ENCODE results near the gene IFT25. TPM values are rescaled to one million over a fixed set of nuclear protein-coding genes. Genes with fewer than 3 reads are reported as not detected.

Gene IFT25
- total RNA-seq, 2 experiments from 2014 or later = 60.5 to 63.5 TPM

GRCh38 chr1:53895421-53895820 lies 50.1 kb downstream of the IFT25 start:
- no peak overlapping the region for H3K4me3 Mint-ChIP-seq
- ChIA-PET CTCF (interaction anchor here (1.0 kb wide), 1 partner anchor 16 kb away, joined by 3 read pairs; no protein-coding TSS in a partner anchor), POLR2A (no interaction called here)
- peaks cover 6% of the 10 kb centered on the region for H3K27me3 Mint-ChIP-seq
- TF ChIP-seq, protein P1, sequence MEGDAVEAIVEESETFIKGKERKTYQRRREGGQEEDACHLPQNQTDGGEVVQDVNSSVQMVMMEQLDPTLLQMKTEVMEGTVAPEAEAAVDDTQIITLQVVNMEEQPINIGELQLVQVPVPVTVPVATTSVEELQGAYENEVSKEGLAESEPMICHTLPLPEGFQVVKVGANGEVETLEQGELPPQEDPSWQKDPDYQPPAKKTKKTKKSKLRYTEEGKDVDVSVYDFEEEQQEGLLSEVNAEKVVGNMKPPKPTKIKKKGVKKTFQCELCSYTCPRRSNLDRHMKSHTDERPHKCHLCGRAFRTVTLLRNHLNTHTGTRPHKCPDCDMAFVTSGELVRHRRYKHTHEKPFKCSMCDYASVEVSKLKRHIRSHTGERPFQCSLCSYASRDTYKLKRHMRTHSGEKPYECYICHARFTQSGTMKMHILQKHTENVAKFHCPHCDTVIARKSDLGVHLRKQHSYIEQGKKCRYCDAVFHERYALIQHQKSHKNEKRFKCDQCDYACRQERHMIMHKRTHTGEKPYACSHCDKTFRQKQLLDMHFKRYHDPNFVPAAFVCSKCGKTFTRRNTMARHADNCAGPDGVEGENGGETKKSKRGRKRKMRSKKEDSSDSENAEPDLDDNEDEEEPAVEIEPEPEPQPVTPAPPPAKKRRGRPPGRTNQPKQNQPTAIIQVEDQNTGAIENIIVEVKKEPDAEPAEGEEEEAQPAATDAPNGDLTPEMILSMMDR (IDR thresholded peaks at IDR 0.05) = no peak
- H3K27ac Mint-ChIP-seq = no peak overlapping the region
- intact Hi-C loops (cut with micrococcal nuclease) = no loop called here
- no peaks in the 10 kb centered on the region for H3K9me3 Mint-ChIP-seq
- peaks cover 13% of the 10 kb centered on the region for H3K4me1 Mint-ChIP-seq (ENCODE audit: low read depth)
- no peak for DNase-seq
- no peak for ATAC-seq
- no peaks in the 10 kb centered on the region for H3K36me3 Mint-ChIP-seq (ENCODE audit: low read depth)

GRCh38 chr1:53894644-53895043 lies 50.9 kb downstream of the IFT25 start:
- POLR2A ChIA-PET = no interaction called here
- intact Hi-C loops (cut with micrococcal nuclease) = loop anchor here (5.0 kb wide), 1 partner anchor 48 kb away; no protein-coding TSS in a partner anchor
- H3K27ac Mint-ChIP-seq = no peak overlapping the region

DNA sequence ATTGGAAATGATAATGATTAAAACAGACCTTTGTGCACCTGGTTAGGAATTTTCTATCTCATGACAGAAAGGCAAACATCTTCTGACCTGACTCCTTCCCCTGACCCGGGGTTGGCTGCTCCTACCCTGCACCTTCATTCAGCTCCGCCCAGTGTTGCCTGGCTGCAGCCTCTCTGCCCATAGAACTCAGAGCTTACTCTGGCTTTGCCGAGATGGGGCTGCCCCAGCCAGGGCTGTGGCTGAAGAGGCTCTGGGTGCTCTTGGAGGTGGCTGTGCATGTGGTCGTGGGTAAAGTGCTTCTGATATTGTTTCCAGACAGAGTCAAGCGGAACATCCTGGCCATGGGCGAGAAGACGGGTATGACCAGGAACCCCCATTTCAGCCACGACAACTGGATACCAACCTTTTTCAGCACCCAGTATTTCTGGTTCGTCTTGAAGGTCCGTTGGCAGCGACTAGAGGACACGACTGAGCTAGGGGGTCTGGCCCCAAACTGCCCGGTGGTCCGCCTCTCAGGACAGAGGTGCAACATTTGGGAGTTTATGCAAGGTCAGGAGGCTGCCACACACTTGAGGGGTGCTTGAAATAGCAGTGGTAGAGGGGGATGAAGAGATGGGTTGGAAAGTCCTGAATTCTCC lies 51.4 kb downstream of the IFT25 start, which contains the start of gene DIO1:
TSS of gene DIO1 (plus strand) at position 189 of the 638 bp plus-strand sequence. CDS start at position 213, 24 bp downstream.
- POLR2A ChIA-PET = no interaction called here
- peak; percentile 42 for DNase-seq
- TF ChIP-seq, protein P1 (IDR thresholded peaks at IDR 0.05) = no peak
- Mint-ChIP-seq H3K27me3 (peaks cover 6% of the 10 kb centered on the region), H3K9me3 (no peaks in the 10 kb centered on the region), H3K4me1 (ENCODE audit: low read depth) (peaks cover 20% of the 10 kb centered on the region), H3K36me3 (ENCODE audit: low read depth) (no peaks in the 10 kb centered on the region), H3K4me3 (no peak within 1 kb of the TSS), H3K27ac (no peak within 1 kb of the TSS)
- ATAC-seq = no peak
- intact Hi-C loops (cut with micrococcal nuclease) = loop anchor here (5.0 kb wide), 1 partner anchor 48 kb away; no protein-coding TSS in a partner anchor
- CTCF ChIA-PET = interaction anchor here (1.3 kb wide), 2 partner anchors 25 to 52 kb away, joined by 3 read pairs; partner anchors contain the start of genes IFT25 and LRRC42

More at GRCh38 chr1:53894644-53895043, 50.9 kb downstream of the IFT25 start:
- TF ChIP-seq, protein P1 (IDR thresholded peaks at IDR 0.05) = no peak
- DNase-seq = no peak
- CTCF ChIA-PET = interaction anchor here (1.0 to 1.3 kb wide), 2 partner anchors 15 to 25 kb away, joined by 3 read pairs; no protein-coding TSS in a partner anchor
- peaks cover 6% of the 10 kb centered on the region for H3K27me3 Mint-ChIP-seq
- H3K9me3 Mint-ChIP-seq = no peaks in the 10 kb centered on the region
- ATAC-seq = no peak
- H3K4me1 Mint-ChIP-seq (ENCODE audit: low read depth) = peaks cover 16% of the 10 kb centered on the region
- H3K36me3 Mint-ChIP-seq (ENCODE audit: low read depth) = no peaks in the 10 kb centered on the region
- no peak overlapping the region for H3K4me3 Mint-ChIP-seq

- ATAC-seq = no peak
- H3K27ac Mint-ChIP-seq = no peak overlapping the region
- intact Hi-C loops (cut with micrococcal nuclease) = loop anchor here (5.0 kb wide), 1 partner anchor 49 kb away; no protein-coding TSS in a partner anchor
- no peak for DNase-seq
- H3K9me3 Mint-ChIP-seq = no peaks in the 10 kb centered on the region
- ChIA-PET CTCF (interaction anchor here (0.6 to 1.3 kb wide), 4 partner anchors 14 to 646 kb away, joined by 3 to 5 read pairs (median 4); partner anchors contain the start of genes IFT25 and LRRC42), POLR2A (interaction anchor here (0.9 kb wide), 1 partner anchor 52 kb away, joined by 5 read pairs; the partner anchor contains the start of gene IFT25)
- TF ChIP-seq, protein P1 (IDR thresholded peaks at IDR 0.05) = no peak
- no peaks in the 10 kb centered on the region for H3K36me3 Mint-ChIP-seq (ENCODE audit: low read depth)
- H3K4me3 Mint-ChIP-seq = no peak overlapping the region
- peaks cover 6% of the 10 kb centered on the region for H3K27me3 Mint-ChIP-seq
- peaks cover 28% of the 10 kb centered on the region for H3K4me1 Mint-ChIP-seq (ENCODE audit: low read depth)
Measured at GRCh38 chr1:53892911-53893310, 52.6 kb downstream of the IFT25 start.

DNA sequence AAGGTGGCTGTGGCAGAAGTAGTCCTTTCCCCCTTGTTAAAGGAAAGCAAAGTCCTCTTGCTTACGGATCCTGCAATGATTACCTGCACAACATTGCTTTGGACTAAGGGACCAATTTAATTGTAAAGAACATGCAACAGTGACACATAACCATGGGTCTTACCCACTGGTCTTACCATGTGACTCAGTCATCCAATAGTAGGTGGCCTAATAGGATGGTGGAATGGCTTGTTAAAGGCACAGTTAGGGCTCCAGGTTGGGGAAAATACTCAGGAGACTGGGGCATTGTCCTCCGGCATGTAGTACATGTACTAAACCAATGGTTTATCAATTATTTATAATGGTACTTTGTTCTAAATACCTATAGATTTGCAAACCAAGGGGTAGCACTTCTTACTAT lies 53.8 kb downstream of the IFT25 start:
- no peak overlapping the region for H3K27ac Mint-ChIP-seq
- intact Hi-C loops (cut with micrococcal nuclease) = loop anchor here (5.0 kb wide), 1 partner anchor 51 kb away; no protein-coding TSS in a partner anchor
- ATAC-seq (no peak), DNase-seq (no peak)
- TF ChIP-seq, protein P1 (IDR thresholded peaks at IDR 0.05) = no peak
- H3K9me3 Mint-ChIP-seq = no peaks in the 10 kb centered on the region
- peaks cover 6% of the 10 kb centered on the region for H3K27me3 Mint-ChIP-seq
- ChIA-PET POLR2A (no interaction called here), CTCF (no interaction called here)
- H3K36me3 Mint-ChIP-seq (ENCODE audit: low read depth) = peaks cover 3% of the 10 kb centered on the region
- peaks cover 34% of the 10 kb centered on the region for H3K4me1 Mint-ChIP-seq (ENCODE audit: low read depth)
- H3K4me3 Mint-ChIP-seq = no peak overlapping the region
